ENCODE data around the gene APOL5. TPM values are rescaled to one million over a fixed set of nuclear protein-coding genes. Genes with fewer than 3 reads are reported as not detected.

APOL5 gene
- total and polyA plus RNA-seq, 2 donors (not counting 1 experiment from before 2014, with no cell fraction given): 0.06 TPM; not detected in 1

DNA sequence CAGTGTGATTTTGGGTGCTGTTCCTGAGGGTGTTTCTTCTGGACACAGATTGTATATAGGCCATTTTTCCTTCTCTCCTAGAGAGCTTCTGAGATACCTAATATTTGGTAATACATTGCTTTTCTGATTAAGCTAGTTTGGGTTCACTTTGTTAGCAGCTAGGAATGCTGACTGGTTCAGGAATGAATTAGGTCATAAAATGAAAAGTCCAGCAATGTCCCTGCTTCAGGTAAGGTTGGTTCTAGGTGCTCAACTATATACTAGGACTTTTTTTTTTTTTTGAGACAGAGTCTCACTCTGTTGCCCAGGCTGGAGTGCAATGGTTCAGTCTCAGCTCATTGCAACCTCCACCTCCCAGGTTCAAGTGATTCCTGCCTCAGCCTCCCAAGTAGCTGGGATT, 32.9 kb upstream of the APOL5 start:
- H2AFZ ChIP-seq (ENCODE audit: low read length): no peak overlapping the region
- DNase-seq (ENCODE audit: low read depth in 2 of 2): no peak

DNA sequence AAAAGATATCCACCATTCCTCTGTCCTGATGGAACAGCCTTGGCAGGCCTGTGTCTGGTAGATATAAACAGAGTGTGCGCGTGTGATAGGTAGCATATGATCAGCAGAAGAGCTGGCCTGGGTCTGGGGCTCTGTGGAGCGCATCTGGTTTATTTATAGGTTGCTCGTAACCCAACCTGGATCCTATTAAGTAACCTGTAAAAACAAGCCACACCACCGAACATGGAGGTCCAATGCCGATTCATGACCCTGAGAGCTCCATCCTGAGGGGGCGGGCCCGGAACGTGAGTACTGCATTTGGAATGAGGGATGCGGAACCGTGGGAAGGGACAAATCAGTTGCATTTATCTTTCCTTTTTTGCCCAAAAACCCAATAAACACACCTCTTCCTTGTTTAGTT, 31.9 kb upstream of the APOL5 start:
- no peaks in the 10 kb centered on the region for H3K79me2 ChIP-seq (ENCODE audit: control insufficient read depth, insufficient read depth, low read length)
- no peak overlapping the region for H3K4me3 ChIP-seq (replicated peaks in 1 of 4; ENCODE audit: control extremely low read depth in 1 of 4, insufficient read depth in 1 of 4, low read depth in 3 of 4, low read length in 4 of 4)
- no peaks in the 10 kb centered on the region for H3K36me3 ChIP-seq (ENCODE audit: control insufficient read depth, insufficient read depth, low read length)
- no peak overlapping the region for H3K4me2 ChIP-seq (ENCODE audit: extremely low read depth, insufficient read depth, low read length)
- H3K9me3 ChIP-seq (ENCODE audit: control insufficient read depth, insufficient read depth, low read depth, low read length): no peaks in the 10 kb centered on the region
- peak in 1 of 2 donors; percentile 49 for DNase-seq (ENCODE audit: low read depth in 2 of 2)
- H3K4me1 ChIP-seq (ENCODE audit: control insufficient read depth, extremely low read depth, insufficient read depth, low read length): no peaks in the 10 kb centered on the region
- no peak for TF ChIP-seq EZH2 (IDR thresholded peaks at IDR 0.05; ENCODE audit: low read length, missing control alignments)
- TF ChIP-seq, protein P1, sequence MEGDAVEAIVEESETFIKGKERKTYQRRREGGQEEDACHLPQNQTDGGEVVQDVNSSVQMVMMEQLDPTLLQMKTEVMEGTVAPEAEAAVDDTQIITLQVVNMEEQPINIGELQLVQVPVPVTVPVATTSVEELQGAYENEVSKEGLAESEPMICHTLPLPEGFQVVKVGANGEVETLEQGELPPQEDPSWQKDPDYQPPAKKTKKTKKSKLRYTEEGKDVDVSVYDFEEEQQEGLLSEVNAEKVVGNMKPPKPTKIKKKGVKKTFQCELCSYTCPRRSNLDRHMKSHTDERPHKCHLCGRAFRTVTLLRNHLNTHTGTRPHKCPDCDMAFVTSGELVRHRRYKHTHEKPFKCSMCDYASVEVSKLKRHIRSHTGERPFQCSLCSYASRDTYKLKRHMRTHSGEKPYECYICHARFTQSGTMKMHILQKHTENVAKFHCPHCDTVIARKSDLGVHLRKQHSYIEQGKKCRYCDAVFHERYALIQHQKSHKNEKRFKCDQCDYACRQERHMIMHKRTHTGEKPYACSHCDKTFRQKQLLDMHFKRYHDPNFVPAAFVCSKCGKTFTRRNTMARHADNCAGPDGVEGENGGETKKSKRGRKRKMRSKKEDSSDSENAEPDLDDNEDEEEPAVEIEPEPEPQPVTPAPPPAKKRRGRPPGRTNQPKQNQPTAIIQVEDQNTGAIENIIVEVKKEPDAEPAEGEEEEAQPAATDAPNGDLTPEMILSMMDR (conservative IDR thresholded peaks at IDR 0.05 in 1 of 2, IDR thresholded peaks at IDR 0.05 in 1 of 2; ENCODE audit: low read depth in 1 of 2, low read length in 2 of 2): no peak
- H3K9ac ChIP-seq (ENCODE audit: insufficient read depth, low read length): no peak overlapping the region
- no peak overlapping the region for H3K27ac ChIP-seq (ENCODE audit: insufficient read depth, low read length)
- H4K20me1 ChIP-seq (ENCODE audit: control insufficient read depth, extremely low read depth, insufficient read depth, low read length): no peaks in the 10 kb centered on the region
- no peak overlapping the region for H2AFZ ChIP-seq (ENCODE audit: low read length)
- H3K27me3 ChIP-seq (ENCODE audit: control insufficient read depth, insufficient read depth, low read length): no peaks in the 10 kb centered on the region

More for the DNA sequence above, 32.9 kb upstream of the APOL5 start:
- TF ChIP-seq EZH2 (IDR thresholded peaks at IDR 0.05; ENCODE audit: low read length, missing control alignments): no peak
- Histone ChIP-seq H3K4me3 (replicated peaks in 1 of 4; ENCODE audit: control extremely low read depth in 1 of 4, insufficient read depth in 1 of 4, low read depth in 3 of 4, low read length in 4 of 4) (no peak overlapping the region), H3K27me3 (ENCODE audit: control insufficient read depth, insufficient read depth, low read length) (no peaks in the 10 kb centered on the region), H4K20me1 (ENCODE audit: control insufficient read depth, extremely low read depth, insufficient read depth, low read length) (no peaks in the 10 kb centered on the region), H3K27ac (ENCODE audit: insufficient read depth, low read length) (no peak overlapping the region), H3K9me3 (ENCODE audit: control insufficient read depth, insufficient read depth, low read depth, low read length) (no peaks in the 10 kb centered on the region), H3K4me2 (ENCODE audit: extremely low read depth, insufficient read depth, low read length) (no peak overlapping the region), H3K79me2 (ENCODE audit: control insufficient read depth, insufficient read depth, low read length) (no peaks in the 10 kb centered on the region), H3K9ac (ENCODE audit: insufficient read depth, low read length) (no peak overlapping the region), H3K4me1 (ENCODE audit: control insufficient read depth, extremely low read depth, insufficient read depth, low read length) (no peaks in the 10 kb centered on the region), H3K36me3 (ENCODE audit: control insufficient read depth, insufficient read depth, low read length) (no peaks in the 10 kb centered on the region)

DNA sequence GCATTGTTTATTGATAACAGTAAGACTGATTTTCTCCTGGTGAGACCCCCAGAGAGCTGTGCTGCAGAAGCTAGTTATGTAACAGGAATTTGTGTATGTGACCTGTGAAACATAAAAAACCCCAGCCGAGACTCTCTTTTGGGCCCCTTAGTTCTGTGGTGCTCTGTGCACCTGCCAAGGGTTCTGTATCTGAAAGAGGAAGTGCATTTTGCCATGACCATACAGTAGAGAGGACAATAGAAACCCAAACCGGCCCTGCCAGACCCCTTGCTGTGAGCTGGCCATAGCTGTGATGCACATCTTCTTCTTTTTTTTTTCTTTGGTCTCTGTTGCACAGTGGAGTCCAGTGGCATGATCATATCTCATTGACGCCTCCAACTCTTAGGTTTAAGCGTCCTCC, 31.4 kb upstream of the APOL5 start:
- no peaks in the 10 kb centered on the region for H3K36me3 ChIP-seq (ENCODE audit: control insufficient read depth, insufficient read depth, low read length)
- no peaks in the 10 kb centered on the region for H3K79me2 ChIP-seq (ENCODE audit: control insufficient read depth, insufficient read depth, low read length)
- H3K4me1 ChIP-seq (ENCODE audit: control insufficient read depth, extremely low read depth, insufficient read depth, low read length): no peaks in the 10 kb centered on the region
- H2AFZ ChIP-seq (ENCODE audit: low read length): no peak overlapping the region
- TF ChIP-seq, protein P1 (conservative IDR thresholded peaks at IDR 0.05 in 1 of 2, IDR thresholded peaks at IDR 0.05 in 1 of 2; ENCODE audit: low read depth in 1 of 2, low read length in 2 of 2): no peak
- TF ChIP-seq EZH2 (IDR thresholded peaks at IDR 0.05; ENCODE audit: low read length, missing control alignments): no peak
- H4K20me1 ChIP-seq (ENCODE audit: control insufficient read depth, extremely low read depth, insufficient read depth, low read length): no peaks in the 10 kb centered on the region
- no peak overlapping the region for H3K9ac ChIP-seq (ENCODE audit: insufficient read depth, low read length)
- no peak for DNase-seq (ENCODE audit: low read depth in 2 of 2)
- H3K27ac ChIP-seq (ENCODE audit: insufficient read depth, low read length): no peak overlapping the region
- no peaks in the 10 kb centered on the region for H3K27me3 ChIP-seq (ENCODE audit: control insufficient read depth, insufficient read depth, low read length)
- no peak overlapping the region for H3K4me3 ChIP-seq (replicated peaks in 1 of 4; ENCODE audit: control extremely low read depth in 1 of 4, insufficient read depth in 1 of 4, low read depth in 3 of 4, low read length in 4 of 4)
- no peak overlapping the region for H3K4me2 ChIP-seq (ENCODE audit: extremely low read depth, insufficient read depth, low read length)
- H3K9me3 ChIP-seq (ENCODE audit: control insufficient read depth, insufficient read depth, low read depth, low read length): no peaks in the 10 kb centered on the region
